Measurements from ENCODE around the gene OLFM2. TPM values are rescaled to one million over a fixed set of nuclear protein-coding genes. Genes with fewer than 3 reads are reported as not detected.
A peak's percentile ranks its signal among the peaks of the same experiment; 100 is the strongest.
"Not testable (repeated sequence)": the region's sequence is repeated elsewhere in the genome, so short reads cannot be mapped to it uniquely, and the experiment has no call there.

Gene OLFM2
- polyA plus RNA-seq, 4 donors = 17.8 to 30.7 (median 23.2) TPM

DNA sequence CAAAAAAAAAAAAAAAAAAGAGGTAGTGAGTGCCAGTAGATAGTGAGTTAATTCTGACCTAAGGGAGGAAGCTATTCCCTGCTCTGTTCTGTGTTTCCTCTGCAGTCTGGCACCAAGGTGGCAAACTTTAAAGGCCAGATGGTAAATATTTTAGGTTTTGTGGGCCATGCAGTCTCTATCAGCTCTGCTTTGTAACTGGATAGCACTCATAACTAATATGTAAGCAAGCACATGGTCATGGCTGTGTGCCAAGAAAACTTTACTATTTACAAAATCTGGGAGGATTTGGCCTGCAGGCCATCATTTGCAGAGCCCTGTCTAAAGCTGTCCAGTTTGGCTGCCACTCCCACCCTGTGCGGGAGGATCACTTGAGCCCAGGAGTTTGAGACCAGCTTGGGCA is 96.9 kb downstream of the OLFM2 start:
- DNase-seq (ENCODE audit: low read depth in 4 of 4, low spot score in 3 of 4) = no peak

GRCh38 chr19:9838324-9838723 is 98.0 kb downstream of the OLFM2 start:
- DNase-seq (ENCODE audit: low read depth in 4 of 4, low spot score in 3 of 4) = no peak

- DNase-seq (ENCODE audit: low read depth in 4 of 4, low spot score in 3 of 4) = no peak
Measured at GRCh38 chr19:9836021-9836420, 100.3 kb downstream of the OLFM2 start.

GRCh38 chr19:9835507-9835949 is 100.8 kb downstream of the OLFM2 start:
- DNase-seq (ENCODE audit: low read depth in 4 of 4, low spot score in 3 of 4) = no peak

DNA sequence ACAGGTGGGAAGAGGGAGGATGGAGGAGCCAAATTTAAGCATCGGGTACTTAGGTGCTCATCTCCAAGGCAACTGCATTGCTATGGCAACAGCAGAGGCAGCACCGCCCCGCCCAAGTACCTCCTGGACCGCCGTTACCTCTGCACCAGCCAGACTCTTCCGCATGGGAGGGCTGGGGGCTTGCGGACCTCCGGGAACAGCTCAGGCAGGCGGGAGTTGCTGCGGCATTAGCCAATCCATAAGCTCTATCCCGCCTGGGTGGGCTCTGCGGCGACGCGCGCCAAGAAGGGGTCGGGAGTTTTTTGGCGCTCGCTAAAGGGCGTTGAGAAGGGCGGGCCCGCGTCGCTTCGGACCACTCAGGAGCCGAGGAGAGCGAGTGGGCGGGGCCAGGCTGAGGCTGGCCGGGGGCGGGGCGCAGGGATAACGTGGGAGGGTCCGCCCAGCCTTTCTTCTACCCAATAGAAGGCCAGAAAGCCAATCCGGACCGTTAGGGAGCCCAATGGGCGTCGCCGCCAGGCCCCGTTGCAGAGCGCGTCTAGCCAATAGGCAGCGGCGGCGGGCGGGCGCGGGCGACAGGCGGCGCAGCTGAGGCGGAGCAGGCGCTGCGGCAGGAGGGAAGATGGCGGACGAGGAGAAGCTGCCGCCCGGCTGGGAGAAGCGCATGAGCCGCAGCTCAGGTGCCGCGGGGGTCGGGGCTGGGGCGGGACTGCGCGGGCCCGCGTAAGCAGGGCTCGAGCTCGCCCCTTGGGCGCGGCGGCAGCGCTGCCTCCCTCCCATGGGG is 101.4 kb downstream of the OLFM2 start, which contains the start of gene PIN1:
Gene PIN1 (plus strand): TSS at position 593 of the 781 bp plus-strand sequence. CDS start 27 bp downstream, at position 620.
- peak; percentile 94 to 98 (median 96) for DNase-seq (ENCODE audit: low read depth in 4 of 4, low spot score in 3 of 4)

- DNase-seq (ENCODE audit: low read depth in 4 of 4, low spot score in 3 of 4) = no peak
Measured at GRCh38 chr19:9834307-9834725, 102.0 kb downstream of the OLFM2 start.

DNA sequence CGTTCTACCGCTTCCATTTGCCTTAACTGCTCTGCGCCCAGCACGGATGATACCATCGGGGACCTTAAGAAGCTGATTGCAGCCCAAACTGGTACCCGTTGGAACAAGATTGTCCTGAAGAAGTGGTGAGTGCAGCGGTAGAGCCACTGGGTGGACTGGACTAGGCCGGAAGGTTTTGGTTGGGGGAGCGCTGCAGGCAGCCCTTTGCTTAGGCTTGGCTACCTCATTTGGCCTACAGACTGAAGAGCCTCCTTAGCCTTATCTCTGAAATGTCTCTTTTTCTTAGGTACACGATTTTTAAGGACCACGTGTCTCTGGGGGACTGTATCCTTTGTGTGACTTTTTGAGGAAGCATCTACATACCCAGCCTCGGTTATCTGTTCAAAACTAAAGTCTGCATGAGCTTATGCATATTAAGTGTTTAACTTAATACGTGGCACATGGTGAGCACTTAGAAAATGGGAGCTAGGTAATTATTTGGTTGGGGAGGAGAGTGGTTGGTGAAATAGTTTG is 107.7 kb downstream of the OLFM2 start:
- no peak for DNase-seq (ENCODE audit: low read depth in 4 of 4, low spot score in 3 of 4)

DNA sequence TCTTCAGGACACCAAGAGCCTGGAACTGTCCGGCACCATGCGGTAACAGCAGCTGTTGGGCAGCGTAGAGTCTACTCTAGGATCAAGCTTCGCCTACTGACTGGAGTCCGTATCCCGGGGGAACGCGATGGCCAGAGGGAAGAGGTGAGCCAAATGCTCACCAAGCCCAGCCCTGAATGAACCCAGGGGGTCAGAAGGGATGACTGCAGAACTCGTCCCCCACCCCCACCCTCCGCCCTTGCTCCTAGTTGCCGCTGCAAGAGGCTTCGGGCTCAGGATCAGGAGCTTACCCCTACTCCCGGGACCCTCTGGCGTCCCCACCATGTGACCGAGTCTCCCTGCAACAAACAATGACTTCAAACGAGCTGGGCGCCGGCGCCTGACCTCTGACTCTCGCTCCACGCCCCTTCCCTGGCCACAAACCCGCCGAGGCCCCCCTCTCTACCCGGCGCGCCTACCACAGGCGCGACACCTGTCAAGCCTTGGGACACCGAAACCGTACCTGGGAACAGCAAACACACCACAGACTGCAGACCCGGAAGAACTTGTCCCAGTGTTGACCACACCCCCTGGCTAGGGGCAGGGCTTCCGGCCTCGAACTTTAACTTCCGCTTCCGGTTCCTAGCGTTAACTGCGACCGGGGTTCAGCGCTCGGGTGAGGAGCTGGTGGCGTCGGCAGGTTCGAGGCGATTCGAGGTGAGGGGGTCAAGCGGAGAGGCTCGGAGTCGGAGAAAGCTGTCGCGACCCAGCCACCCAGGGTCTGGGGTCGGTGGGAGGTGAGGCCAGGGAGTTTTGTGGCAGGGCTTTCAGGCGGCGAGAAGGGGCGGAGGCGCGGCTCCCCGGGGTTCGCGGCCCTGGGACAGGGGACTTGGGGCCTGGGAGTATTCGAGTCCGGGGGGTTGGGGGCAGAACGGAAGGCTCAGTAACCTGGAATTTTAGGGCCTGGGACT is 108.8 kb downstream of the OLFM2 start, which contains the start of gene UBL5:
Gene UBL5 (plus strand): TSS at position 630 of the 950 bp plus-strand sequence. CDS start 420 bp downstream, outside the sequence.
- peak; percentile 75 to 85 (median 76) for DNase-seq (ENCODE audit: low read depth in 4 of 4, low spot score in 3 of 4)

DNA sequence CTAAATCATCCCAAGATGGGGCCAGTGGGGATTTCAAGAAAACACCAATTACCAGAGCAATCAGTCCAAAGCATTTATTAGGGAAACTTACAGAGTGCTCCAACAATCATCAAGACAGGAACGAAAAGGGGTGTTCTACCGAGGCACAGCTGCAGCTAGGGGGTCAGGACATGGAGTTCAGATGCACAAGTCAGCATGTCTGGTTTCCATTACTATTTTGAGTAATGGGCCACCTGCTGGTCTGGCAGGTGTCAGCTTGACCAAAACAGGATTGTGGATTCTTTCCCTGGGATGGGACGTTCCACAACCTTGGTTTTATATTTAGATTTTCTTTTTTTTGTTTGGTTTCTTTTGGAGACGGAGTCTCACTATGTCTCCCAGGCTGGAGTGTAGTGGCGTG is 112.5 kb downstream of the OLFM2 start:
- no peak for DNase-seq (ENCODE audit: low read depth in 4 of 4, low spot score in 3 of 4)

DNA sequence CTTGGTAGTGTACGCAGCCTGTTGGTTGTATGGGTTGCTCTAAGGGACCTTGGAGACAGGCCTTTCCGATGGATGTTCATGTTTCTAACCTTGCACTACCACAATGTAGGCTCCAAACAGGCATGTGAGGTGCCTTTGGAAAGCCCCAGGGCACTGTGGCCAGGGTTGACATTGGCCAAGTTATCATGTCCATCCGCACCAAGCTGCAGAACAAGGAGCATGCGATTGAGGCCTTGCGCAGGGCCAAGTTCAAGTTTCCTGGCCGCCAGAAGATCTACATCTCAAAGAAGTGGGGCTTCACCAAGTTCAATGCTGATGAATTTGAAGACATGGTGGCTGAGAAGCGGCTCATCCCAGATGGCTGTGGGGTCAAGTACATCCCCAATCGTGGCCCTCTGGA is 116.3 kb downstream of the OLFM2 start:
- not testable (repeated sequence) for DNase-seq (ENCODE audit: low read depth in 4 of 4, low spot score in 3 of 4)

DNA sequence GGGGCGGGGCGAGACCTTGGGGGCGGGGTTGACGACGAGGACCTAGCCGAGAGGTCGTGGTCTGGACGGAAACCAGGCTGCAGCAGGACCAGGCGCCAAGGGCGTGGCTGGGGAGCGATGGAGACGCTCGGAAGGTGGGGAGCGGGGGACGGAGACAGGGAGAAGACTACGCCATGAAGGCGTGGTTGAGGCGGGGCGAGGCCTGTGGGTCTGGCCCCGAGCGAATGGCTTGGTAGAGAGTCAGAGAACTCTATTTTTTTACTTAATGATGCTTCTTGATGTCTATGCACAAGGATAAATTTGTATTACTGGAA is 116.8 kb downstream of the OLFM2 start:
- DNase-seq (ENCODE audit: low read depth in 4 of 4, low spot score in 3 of 4) = no peak

DNA sequence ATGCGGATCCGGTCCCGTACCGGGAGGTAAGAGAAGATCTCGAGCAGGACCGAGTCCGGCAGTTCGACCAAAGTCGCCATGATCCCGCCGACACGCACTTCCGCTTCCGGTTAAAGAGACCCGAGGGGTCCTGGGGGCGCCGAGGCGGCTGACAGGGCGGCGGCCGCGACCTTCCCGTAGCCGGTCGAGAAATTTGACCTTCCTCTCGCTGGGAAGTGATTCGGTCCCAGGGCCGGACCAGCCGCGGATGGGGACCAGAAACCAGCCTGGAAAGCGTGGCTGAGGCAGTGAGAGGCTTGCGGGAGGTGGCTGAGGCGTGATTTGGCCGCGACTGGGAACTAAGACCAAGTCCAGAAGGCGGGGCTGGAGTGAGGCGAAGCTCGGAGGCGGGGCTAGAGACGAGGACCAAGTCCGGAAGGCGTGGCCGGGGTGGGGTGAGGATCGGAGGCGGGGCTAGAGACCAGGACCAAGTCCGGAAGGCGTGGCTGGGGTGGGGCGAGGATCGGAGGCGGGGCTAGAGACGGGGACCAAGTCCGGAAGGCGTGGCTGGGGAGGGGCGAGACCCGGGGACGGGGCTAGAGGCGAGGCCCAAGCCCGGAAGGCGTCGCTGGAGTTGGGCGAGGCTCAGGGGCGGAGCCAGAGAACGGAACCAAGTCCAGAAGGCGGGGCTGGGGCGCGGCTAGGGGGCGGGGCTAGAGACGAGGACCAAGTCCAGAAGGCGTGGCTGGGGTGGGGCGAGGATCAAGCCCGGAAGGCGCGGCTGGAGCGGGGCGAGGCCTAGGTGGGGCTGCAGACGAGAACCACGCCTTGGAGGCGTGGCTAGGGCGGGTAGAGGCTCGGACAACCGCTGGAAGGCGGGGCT is 117.3 kb downstream of the OLFM2 start, which contains the start of gene FBXL12:
Gene FBXL12 (minus strand): TSS at position 346 of the 862 bp plus-strand sequence. CDS start 266 bp downstream, at position 80.
- DNase-seq (ENCODE audit: low read depth in 4 of 4, low spot score in 3 of 4) = peak; percentile 98 to 99 (median 99)

DNA sequence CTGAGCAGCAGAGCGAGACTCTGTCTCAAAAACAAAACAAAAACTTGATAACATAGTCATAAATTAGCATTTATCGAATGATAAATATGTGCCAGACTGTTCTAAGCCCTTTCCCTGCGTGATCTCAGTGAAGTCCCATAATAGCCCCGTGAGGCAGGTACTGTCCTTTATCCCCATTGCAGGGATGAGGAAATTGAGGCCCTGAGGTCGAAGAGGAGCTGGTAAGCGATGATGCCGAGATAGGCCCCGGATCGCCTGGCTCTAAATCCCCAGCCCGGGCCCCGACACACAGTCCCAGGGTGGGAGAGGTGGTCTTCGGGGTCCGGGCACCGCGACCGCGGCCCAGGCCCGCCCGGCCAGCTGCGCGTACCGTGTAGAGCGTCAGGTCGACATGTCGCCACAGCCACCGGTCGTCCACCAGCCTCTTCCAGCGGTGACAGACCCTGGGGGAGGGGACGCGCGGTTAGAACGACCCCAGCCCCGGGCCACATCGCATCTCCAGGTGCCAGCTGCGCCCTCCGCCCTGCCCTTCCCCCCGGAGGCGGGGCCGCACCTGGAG is 118.1 kb downstream of the OLFM2 start:
- no peak for DNase-seq (ENCODE audit: low read depth in 4 of 4, low spot score in 3 of 4)

GRCh38 chr19:9811139-9811538 is 125.2 kb downstream of the OLFM2 start:
- DNase-seq (ENCODE audit: low read depth in 4 of 4, low spot score in 3 of 4) = no peak

GRCh38 chr19:9808855-9809824 is 127.2 kb downstream of the OLFM2 start:
- DNase-seq (ENCODE audit: low read depth in 4 of 4, low spot score in 3 of 4) = no peak

- no peak for DNase-seq (ENCODE audit: low read depth in 4 of 4, low spot score in 3 of 4)
Measured at GRCh38 chr19:9806803-9807202, 129.5 kb downstream of the OLFM2 start.

Data from left renal pelvis (tissue), 4 donors.